Measurements from ENCODE around the gene ABHD1. TPM values are rescaled to one million over a fixed set of nuclear protein-coding genes. Genes with fewer than 3 reads are reported as not detected.

Gene ABHD1
- total and polyA plus RNA-seq, 9 donors = 0.86 to 2.4 (median 1.5) TPM; not detected in 2

- 79 to 86% (median 85%) methylated on average over 7 of the region's 7 CpGs for WGBS, 3 donors
- Histone ChIP-seq H3K27me3 (no peaks in the 10 kb centered on the region), H3K36me3 (no peaks in the 10 kb centered on the region), H3K4me3 (no peak overlapping the region), H3K9me3 (no peaks in the 10 kb centered on the region), H3K4me1 (ENCODE audit: insufficient read depth) (peaks cover 4% of the 10 kb centered on the region), H3K27ac (no peak overlapping the region)
- DNase-seq = no peak
- intact Hi-C loops (cut with DNase I) = no loop called here
- no peak for TF ChIP-seq EP300 (IDR thresholded peaks at IDR 0.05)
- TF ChIP-seq POLR2A (IDR thresholded peaks at IDR 0.05) = no peak
- TF ChIP-seq CTCF (IDR thresholded peaks at IDR 0.05) = no peak
Observed at GRCh38 chr2:27122791-27123190, 824 bp upstream of the ABHD1 start.

- DNase-seq = no peak
- intact Hi-C loops (cut with DNase I) = no loop called here
- Histone ChIP-seq H3K4me3 (no peak overlapping the region), H3K4me1 (ENCODE audit: insufficient read depth) (no peaks in the 10 kb centered on the region), H3K9me3 (no peaks in the 10 kb centered on the region), H3K27ac (no peak overlapping the region), H3K27me3 (no peaks in the 10 kb centered on the region), H3K36me3 (no peaks in the 10 kb centered on the region)
- 84 to 87% (median 87%) methylated on average over 3 of the region's 3 CpGs for WGBS, 3 donors
- TF ChIP-seq CTCF (IDR thresholded peaks at IDR 0.05) (no peak), EP300 (IDR thresholded peaks at IDR 0.05) (no peak), POLR2A (IDR thresholded peaks at IDR 0.05) (no peak)
Observed at GRCh38 chr2:27125104-27125503, 1.5 kb downstream of the ABHD1 start.

- intact Hi-C loops (cut with DNase I) = no loop called here
- no peaks in the 10 kb centered on the region for H3K27me3 ChIP-seq
- no peaks in the 10 kb centered on the region for H3K36me3 ChIP-seq
- DNase-seq = no peak
- TF ChIP-seq CTCF (IDR thresholded peaks at IDR 0.05) (no peak), POLR2A (IDR thresholded peaks at IDR 0.05) (no peak), EP300 (IDR thresholded peaks at IDR 0.05) (no peak)
- 55 to 61% (median 56%) methylated on average over 5 of the region's 5 CpGs for WGBS, 3 donors
- no peaks in the 10 kb centered on the region for H3K4me1 ChIP-seq (ENCODE audit: insufficient read depth)
- no peak overlapping the region for H3K4me3 ChIP-seq
- no peak overlapping the region for H3K27ac ChIP-seq
- no peaks in the 10 kb centered on the region for H3K9me3 ChIP-seq
Observed at GRCh38 chr2:27126252-27126710, 2.7 kb downstream of the ABHD1 start.

GRCh38 chr2:27127883-27128667 lies 4.5 kb downstream of the ABHD1 start:
- Histone ChIP-seq H3K36me3 (no peaks in the 10 kb centered on the region), H3K9me3 (no peaks in the 10 kb centered on the region), H3K27ac (no peak overlapping the region), H3K27me3 (no peaks in the 10 kb centered on the region), H3K4me1 (ENCODE audit: insufficient read depth) (peaks cover 3% of the 10 kb centered on the region), H3K4me3 (no peak overlapping the region)
- DNase-seq = no peak
- TF ChIP-seq POLR2A (IDR thresholded peaks at IDR 0.05) = no peak
- TF ChIP-seq CTCF (IDR thresholded peaks at IDR 0.05) = no peak
- TF ChIP-seq EP300 (IDR thresholded peaks at IDR 0.05) = no peak
- intact Hi-C loops (cut with DNase I) = no loop called here
- 69 to 81% (median 70%) methylated on average over 9 of the region's 9 CpGs for WGBS, 3 donors
